HG03066 (cell line): ENCODE data around the gene MARVELD1.
"Not testable (repeated sequence)": the region's sequence is repeated elsewhere in the genome, so short reads cannot be mapped to it uniquely, and the experiment has no call there.

Experiments
- ATAC-seq: cut with Tn5 transposase; IDR thresholded peaks from one replicate; pipeline ENCODE4 v1.9.1; 2021; ENCODE audit warnings: low read depth; ENCODE audit not compliant: unreplicated experiment

MARVELD1 gene

DNA sequence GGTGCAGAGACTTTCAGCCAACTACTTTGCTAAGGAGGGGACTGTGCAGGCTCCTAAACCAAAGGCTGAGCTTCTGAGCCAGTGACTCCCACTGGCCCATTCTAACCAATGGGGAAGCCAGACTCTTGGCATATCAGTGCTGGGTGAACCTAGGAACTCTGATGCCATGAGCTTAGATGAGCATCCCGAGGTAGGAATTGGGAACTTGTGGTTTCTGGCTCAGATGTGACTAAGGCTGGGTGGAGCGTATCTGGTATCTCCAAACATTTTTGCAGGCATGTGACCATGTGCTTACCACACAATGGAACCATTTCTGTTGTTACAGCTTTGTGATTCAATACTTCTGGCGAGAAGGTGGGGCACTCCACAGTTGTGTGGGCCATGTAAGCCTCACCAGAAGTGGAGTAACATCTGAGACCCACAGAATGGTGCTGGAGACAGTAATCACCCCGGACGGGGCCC, 23.9 kb upstream of the MARVELD1 start:
- ATAC-seq, result no peak

DNA sequence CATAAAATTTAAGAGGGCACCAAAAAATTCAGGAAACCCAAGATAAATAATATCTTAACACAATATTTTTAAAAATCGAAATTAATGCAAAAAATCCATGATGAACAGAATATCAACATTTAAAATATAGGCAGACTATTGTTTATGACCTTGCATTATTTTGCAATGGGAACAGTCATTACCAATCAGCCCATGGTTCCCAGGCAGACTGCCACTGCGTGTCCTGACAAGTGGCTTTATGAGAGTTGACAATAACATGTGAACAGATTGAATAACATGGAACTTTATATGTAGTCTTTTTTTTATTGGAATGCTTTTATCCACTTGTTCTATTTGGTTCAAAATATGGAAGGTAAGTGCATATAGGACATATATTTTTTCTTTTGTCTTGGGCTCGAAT, 23.4 kb upstream of the MARVELD1 start:
- no peak for ATAC-seq

DNA sequence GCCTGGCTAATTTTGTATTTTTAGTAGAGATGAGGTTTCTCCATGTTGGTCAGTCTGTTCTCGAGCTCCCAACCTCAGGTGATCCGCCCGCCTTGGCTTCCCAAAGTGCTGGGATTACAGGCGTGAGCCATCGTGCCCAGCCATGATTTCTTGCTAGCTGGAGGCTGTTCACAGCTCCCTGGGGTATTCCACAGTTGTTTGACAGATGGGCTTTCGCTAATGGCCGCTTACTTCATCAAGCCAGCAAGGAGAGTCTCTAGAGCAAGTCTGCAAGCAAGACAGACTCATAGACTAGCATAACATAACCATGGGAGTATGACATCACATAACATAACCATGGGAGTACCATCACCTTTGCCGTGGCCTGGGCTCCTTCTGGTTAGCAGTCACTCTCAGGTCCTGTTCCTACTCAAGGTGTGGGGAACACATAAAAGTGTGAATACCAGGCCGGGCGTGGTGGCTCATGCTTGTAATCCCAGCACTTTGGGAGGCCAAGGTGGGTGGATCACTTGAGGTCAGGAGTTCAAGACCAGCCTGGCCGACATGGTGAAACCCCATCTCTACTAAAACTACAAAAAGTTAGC, 15.4 kb upstream of the MARVELD1 start:
- ATAC-seq, result not testable (repeated sequence)

DNA sequence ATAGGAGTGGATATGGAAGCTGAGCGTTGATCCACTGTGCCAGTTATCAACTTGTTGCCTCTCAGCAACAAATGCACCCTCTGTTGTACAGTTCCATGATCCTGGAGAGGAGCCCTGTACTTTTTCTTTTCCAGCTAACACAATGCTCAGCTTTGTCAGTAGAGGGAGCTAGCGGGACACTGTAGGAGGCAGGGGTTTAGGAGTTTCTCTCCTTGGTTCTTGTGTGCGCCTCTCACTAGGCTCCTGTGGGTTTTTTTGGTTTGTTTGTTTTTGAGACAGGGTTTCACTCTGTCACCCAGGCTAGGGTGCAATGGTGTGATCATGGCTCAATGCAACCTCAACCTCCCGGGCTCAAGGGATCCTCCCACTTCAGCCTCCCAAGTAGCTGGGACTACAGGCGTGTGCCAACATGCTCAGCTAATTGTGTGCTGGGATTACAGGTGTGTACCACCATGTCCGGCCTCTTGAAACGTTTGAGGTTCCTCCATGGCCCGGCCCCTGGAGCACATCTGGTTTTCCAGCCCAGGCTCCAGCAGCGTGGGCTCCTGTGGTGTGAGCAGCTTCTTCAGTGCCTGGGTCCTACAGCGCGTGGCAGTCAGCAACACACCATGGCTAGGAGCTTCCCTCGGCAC, 12.0 kb upstream of the MARVELD1 start:
- ATAC-seq, result peak; percentile 73

DNA sequence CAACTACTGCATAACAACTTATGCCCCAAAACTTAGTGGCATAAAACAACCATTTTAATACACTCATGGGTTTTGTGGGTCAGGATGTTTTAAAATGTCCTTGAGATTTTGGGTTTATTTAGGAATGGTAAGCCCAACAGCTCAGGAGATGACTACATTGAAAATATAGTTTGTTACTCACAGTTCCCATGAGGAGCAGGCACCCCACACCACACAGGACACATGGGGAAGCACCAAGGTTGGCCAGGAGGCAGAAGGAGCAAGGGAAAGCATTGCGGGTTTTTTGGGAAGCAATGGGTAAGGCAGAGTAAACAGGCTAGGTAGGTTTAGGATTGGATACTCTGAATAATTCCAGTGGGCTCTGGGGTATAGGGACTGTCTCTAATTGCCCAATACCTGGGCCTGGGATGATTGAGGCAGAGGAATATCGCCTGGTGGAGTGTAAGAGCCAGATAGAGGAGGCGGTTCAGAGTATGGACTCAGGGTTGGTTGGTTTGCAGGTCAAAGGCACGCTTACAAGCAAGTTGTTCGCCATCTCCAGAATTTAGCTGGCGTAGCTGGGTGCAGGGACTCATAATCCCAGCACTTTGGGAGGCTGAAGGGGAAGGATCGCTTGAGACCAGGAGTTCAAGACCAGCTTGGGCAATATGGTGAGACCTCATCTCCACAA, 10.0 kb upstream of the MARVELD1 start:
- ATAC-seq, result no peak

DNA sequence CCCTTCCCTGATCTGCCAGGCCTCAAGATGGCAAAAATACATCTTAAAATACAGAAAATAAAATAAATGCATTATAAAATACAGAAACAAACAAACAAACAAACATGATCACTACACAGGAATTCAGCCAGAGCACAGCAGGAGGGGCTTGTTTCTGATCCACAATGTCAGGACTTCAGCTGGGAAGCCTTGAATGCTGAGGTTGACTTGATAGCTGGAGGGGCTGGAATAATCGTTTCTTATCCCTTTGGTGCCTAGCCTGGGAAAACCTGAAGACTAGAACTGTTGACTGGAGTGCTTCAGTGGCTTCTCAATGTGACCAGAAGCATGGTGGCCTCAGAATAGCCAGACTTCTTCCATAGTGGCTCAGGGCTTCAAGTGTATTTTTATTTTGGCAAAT, 9.2 kb upstream of the MARVELD1 start:
- no peak for ATAC-seq

DNA sequence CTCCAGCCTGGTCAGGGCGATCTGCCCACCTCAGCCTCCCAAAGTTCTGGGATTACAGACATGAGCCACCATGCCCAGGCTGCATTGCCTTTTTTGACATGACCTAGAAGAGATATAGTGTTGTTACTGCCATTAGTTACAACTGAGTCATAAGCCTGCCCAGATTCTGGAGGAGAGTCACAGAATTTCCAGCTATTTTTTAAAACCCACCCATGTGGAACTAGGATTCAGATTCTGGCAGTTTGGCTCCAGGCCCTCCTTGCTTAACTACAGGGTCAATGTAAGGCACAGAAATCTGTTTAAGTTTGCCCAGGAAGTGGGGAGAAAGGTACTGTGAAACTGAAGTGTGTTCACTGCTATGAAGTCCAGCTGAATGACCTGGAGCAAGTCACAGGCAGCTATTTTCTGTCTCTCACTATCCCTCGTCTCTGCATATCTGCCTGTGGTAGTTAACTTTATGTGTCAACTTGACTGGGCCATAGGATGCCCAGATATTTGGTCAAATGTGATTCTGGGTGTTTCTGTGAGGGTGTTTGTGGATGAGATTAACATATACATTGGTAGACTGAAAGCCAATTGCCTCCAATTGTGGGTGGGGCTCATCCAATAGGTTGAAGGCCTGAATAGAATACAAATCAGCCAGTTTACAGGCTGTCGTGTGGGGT, 8.4 kb upstream of the MARVELD1 start:
- no peak for ATAC-seq

DNA sequence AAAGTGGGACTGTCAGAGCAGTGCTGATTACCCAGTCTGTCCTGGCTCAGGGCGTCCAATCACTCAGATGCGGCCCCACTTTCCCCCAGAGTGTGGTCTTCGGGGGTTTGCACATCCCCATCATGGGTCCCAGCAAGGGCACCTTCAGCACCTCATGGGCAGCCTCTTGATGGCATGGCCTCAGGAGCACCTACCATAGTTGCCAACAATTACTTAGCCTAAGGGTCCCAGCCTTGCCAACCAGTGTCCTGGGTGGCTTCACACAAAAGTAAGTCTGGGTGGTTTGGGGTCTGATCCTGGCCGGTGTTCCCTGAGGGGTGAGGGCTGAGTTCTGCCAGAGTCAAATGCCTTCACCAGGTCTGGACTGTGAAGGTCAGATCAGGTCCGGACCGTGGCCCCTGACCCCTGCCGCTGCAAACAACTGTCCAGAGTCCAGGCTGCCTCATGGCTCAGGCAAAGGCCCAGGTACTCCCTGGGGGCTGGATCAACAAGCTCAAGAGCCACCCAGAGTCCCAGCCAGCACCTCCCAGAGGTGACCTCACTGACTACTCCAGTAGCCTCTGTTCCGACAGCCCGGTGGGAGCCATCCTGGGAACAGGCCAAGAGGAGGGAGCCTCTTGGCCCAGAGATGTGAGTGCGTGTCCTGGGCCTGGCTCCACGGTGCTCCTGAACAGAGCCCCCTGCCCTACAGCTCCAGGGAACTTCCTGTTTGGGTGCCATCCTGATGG, 6.2 kb upstream of the MARVELD1 start:
- ATAC-seq, result no peak

DNA sequence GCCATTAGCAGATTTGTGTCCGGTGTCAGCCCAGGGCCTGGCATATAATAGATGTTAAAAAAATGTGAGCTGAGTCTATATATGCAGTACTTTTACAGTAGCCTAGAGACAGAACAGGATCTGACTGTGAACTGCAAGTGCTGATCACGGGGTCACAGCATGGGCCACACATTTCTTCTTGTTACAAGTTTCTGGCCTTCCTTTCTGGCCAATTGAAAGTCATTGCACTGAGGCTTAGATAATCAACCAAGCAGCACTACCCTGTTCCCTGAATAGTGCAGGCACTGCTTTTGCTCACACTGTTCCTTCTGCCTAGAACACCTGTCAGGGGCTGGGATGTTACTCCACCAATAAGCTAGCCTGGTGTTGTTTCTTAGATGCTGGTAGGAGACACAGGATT, 5.4 kb upstream of the MARVELD1 start:
- no peak for ATAC-seq

DNA sequence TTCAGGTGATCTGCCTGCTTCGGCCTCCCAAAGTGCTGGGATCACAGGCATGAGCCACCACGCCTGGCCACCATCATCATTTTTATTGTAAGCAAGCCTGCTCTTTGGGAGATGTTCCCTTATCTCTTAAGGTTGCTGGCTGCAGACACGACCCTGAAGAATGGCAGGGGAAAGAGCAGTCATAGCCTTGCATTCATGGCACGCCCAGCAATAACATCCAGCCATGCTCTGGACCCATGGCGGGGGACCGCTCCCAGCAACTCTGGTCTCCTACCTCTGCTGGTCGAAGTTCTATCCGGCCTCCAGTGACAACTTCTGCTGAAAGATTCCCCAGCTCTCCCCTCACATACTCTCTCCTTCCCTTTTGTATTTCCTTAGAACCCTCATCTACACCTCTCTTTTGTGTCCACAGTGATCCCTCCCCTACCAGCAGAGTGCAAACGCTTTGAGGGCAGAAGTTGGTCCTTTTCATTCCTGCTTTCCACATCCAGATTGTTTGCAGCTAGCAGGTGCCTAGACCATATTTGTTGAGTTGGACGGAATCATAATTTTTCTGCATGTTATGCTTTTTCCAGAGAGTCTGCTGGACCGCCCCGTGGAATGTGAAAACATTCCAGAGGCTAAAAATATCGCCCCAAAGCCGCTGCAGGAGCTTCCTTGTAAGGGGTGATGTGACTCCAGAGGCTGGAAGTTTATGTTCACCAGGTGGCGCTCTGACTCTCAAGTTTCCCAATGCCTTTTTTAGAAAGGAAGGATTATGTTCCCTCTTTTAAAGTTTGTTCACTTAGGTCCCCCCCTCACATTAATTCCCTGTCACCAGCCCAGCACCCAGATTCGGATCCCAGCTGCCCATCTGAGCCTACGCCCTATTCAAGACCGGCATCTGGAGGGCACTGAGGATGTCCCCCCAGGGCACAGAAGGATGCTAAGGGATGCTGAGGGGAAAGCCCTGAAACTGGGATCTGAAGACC, 4.3 kb upstream of the MARVELD1 start:
- no peak for ATAC-seq

DNA sequence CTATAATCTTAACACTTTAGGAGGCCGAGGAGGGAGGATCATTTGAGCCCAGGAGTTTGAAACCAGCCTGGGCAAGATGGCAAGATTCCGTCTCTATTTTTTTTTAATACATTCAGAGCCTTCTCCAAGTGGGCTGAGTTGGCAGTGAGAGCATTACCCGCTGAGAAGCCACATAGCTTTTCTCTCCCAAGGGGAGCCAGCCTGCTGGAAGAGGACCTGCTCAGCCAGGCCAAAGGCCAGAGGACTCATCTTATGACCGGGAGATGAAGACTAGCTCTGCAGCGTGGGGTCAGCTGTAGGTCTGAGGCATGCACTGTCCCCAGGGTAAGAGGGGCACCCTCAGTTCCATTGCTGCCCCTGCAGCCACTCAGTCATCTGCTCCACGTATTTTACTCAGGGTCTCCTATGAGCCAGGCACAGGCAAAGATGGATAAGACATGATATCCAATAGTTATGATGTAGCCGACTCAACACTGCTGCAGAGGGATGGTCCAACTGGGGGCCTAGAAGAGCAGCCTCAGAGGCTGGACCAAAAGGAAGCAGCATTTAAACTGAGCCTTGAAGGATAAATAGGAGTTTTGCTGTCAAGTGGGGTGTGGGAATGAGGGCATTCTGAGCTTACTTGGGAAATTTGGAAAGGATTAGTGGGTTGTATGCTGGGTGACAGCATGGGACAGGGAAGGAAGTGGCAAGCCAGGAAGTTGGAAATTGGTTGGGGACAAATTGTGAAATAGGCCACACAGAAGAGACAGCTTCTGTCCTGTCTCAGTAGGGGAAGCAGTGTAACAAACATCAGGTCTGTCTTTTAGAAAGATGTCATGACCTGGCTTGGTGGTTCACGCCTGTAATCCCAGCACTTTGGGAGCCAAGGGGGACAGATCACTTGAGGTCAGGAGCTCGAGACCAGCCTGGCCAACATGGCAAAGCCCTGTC, 1.6 kb upstream of the MARVELD1 start:
- no peak for ATAC-seq

DNA sequence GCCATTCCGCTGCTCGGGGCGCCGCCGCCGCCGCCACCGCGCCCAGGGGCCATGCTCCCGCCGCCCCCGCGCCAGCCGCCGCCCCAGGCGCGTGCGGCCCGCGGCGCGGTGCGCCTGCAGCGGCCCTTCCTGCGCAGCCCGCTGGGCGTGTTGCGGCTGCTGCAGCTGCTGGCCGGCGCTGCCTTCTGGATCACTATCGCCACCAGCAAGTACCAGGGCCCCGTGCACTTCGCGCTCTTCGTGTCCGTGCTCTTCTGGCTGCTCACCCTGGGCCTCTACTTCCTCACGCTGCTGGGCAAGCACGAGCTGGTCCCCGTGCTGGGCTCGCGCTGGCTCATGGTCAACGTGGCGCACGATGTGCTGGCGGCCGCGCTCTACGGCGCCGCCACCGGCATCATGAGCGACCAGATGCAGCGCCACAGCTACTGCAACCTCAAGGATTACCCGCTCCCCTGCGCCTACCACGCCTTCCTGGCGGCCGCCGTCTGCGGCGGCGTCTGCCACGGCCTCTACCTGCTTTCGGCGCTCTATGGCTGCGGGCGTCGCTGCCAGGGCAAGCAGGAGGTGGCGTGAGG, 383 bp downstream of the MARVELD1 start:
- peak; percentile 80 for ATAC-seq

DNA sequence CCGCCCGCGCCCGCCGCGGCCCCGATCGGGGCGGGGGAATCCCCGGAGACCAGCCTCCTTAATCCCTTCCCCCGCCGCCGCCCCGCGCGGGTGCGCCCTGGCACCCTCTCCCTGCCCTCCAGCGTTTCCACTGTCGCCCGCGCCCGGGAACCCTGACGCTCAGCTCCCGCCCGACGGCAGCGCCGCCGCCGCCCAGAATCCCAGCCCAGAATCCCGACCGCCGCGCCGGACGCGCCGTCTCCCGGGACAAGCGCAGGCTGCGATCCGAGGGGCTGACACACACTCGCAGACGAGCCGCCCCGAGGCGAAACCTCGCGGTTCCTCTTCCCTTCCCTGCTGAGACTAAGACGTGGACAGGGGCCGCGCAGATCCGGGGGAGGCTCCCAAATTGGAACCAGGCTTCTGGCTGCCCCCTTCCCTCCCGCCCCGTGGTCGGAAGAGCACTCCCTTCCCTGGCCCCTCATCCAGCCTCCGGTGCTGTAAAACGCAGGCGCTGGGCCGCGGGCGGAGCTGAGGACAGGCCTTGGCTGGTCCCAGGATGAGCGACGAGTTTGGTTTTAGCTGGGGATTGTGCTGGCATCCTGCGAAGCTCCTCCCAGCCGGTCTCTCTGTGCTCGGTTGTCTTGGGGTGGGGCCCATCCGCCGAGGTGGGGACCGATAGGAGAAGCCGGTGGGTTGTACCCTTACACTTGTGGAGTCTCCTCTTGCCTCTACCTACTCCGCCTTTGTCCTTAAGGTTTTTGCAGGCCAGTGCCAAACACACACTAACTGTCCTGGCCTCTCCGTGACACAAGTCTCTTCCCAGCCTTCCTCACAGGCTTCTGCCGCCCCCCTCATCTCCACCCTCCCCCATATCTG, 1.1 kb downstream of the MARVELD1 start:
- peak; percentile 45 for ATAC-seq

DNA sequence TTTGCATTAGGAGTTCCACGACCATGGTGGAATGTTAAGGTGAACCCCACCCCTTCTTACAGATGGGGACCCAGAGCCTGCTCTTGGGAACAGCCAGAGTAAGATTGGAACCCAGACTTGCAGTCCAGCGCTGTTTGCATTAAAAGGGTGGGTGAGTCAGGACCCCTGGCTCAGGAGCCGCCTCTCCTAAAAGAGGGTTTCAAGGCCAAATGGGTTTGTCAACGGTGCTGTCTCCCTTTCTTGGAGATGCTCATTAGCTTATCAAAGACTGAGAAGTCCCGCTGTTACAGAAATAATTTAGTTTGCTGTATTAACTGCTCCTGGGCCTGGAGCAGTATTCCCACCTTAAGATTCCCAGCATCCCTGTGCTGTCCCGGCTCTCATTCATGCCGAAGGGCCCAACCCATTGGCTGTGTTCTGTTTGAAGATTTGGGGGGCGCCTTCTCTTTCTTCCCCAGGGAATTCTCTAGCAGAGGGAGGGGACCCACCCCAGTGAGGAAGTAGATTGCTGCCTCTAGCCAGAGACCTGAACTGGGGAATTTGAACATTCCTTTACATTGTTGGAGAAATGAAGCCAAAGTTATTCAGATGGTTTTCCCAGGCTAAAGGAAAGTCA, 1.8 kb downstream of the MARVELD1 start:
- ATAC-seq, result no peak

DNA sequence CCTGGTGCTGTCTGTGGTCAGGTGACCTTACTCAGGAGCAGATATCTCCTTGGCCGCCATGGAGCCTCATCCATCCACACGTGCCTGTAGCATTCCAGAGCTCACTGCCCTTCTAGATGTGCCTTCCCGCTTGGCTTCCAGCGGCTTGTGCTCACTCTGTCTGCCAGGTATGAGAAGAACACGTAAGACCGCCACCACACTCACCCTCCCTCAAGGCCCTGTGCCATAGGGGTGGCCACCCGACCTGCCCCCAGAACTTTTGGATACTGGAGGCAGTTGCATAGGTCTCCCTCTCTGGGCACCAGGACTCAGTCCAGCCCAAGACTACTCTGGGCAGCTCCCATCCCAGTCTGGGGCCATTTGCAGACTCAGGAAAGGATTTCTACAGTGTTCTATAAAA, 4.1 kb downstream of the MARVELD1 start:
- no peak for ATAC-seq

DNA sequence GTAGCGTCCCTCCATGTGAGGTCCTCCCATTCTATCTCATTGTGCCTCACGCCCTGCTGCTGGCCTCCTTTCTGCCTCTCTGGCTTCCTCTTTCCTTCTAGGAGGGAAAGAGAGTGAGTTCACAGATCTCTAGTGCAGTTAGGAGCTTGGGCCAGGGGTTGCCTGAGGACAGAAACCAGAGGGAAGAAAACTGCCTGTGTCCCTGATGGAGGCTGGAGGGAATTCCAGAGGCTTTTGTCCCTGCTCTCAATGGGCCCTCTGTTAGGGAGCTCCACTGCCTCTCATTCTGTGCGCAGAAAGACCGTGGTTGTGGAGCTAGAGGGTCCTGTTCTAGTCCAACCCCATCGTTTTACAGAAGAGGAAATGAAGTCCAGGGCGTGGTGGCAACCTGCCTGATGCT, 4.6 kb downstream of the MARVELD1 start:
- ATAC-seq, result no peak

DNA sequence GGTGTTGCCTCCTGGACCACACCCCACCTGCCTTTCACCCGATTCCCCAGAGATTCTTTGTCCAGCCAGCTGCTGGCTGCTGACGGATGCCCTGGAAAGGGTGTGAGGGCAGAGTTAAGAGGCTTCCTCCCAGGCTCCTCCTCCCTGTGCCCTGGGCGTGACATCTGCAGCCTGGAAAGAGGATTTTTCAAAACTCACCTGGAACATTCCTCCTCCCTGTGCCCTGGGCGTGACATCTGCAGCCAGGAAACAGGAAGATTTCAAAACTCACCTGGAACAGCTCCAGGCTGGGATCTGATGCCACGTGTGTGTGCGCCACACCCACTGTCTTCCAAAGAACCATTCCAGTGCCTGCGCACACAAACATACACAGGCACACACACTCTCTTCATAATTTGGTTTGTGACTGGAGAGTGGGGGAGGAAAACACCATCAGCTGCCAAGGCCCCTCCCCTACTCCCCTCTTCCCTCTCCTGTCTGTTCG, 5.2 kb downstream of the MARVELD1 start:
- ATAC-seq, result no peak
